Endothelial cell of umbilical vein (primary cell): ENCODE measurements around the gene PEG3. TPM values are rescaled to one million over a fixed set of nuclear protein-coding genes. Genes with fewer than 3 reads are reported as not detected.

ENCODE experiments used
- BruUV-seq: library from RNA; stranded (reverse); fragments of 400-500 nt; replicated peaks from 2 replicates; lab custom pipeline; 2021; lab: Mats Ljungman, UMichigan
- CTCF ChIA-PET: fragments of 300-600, 350-600 bp; sonication (Branson Sonifier 250); formaldehyde crosslinking; loops from one replicate; lab custom pipeline; 2021; ENCODE audit warnings: antibody characterized with exemption, inconsistent platforms; lab: Charles Lee
- POLR2A ChIA-PET: fragments of 300-600, 350-600 bp; sonication (Branson Sonifier 250); formaldehyde crosslinking; loops from one replicate; lab custom pipeline; 2021; ENCODE audit warnings: antibody characterized with exemption, inconsistent platforms; lab: Charles Lee
- DNase-seq: peaks from one replicate; pipeline ENCODE4 v3.0.0-alpha.2; 2011; ENCODE audit warnings: low read depth, low spot score
- FAIRE-seq: peaks from 2 replicates; lab custom pipeline; 2011; peaks lifted over from hg19 to GRCh38; lab: Jason Lieb, UNC
- H2AFZ ChIP-seq: 2 replicates; pipeline ENCODE4 v1.6.0; 2012; ENCODE audit warnings: low read depth, low read length, control low read depth, inconsistent platforms
- H3K27ac ChIP-seq: 2 replicates; pipeline ENCODE4 v1.5.1; 2011; ENCODE audit warnings: low read depth, mild to moderate bottlenecking, control low read depth, low read length, moderate library complexity; ENCODE audit not compliant: insufficient read depth
- H3K27me3 ChIP-seq, 2 experiments: 2 replicates each; pipeline versions ENCODE4 v1.6.0 to v1.6.1; 2011; ENCODE audit warnings: low read length in 2 of 2, mixed read lengths in 1 of 2; ENCODE audit not compliant: control insufficient read depth in 2 of 2, insufficient read depth in 2 of 2
- H3K36me3 ChIP-seq, 2 experiments: 2 replicates in 1 of 2; 3 replicates in 1 of 2; pipeline ENCODE4 v1.5.1; 2011; ENCODE audit warnings: low read length in 2 of 2, mild to moderate bottlenecking in 1 of 2, moderate library complexity in 1 of 2; ENCODE audit not compliant: control insufficient read depth in 2 of 2, insufficient read depth in 2 of 2; ENCODE audit errors: extremely low read depth in 1 of 2
- H3K4me1 ChIP-seq: 3 replicates; pipeline ENCODE4 v1.5.1; 2011; ENCODE audit warnings: mild to moderate bottlenecking, low read length; ENCODE audit not compliant: control insufficient read depth, insufficient read depth; ENCODE audit errors: extremely low read depth
- H3K4me2 ChIP-seq: 2 replicates; pipeline ENCODE4 v1.6.1; 2011; ENCODE audit warnings: low read length, control low read depth, mixed read lengths; ENCODE audit not compliant: insufficient read depth
- H3K4me3 ChIP-seq, 3 experiments: fragments of 200-600 bp in 1 of 3; sonication (generic), shearing (Covaris generic) in 1 of 3; replicated peaks in 1 of 3; 2 replicates each; pipeline ENCODE4 v1.5.1; 2011 to 2016; ENCODE audit warnings: control low read depth in 3 of 3, low read length in 3 of 3, mild to moderate bottlenecking in 2 of 3, inconsistent platforms in 1 of 3, low read depth in 1 of 3, moderate library complexity in 1 of 3; ENCODE audit not compliant: insufficient read depth in 1 of 3
- H3K79me2 ChIP-seq: 2 replicates; pipeline ENCODE4 v1.6.0; 2012; ENCODE audit warnings: low read length, inconsistent platforms; ENCODE audit not compliant: control insufficient read depth, insufficient read depth
- H3K9ac ChIP-seq: replicated peaks from 2 replicates; pipeline ENCODE3; 2011; ENCODE audit warnings: low read length, control low read depth; ENCODE audit not compliant: insufficient read depth; ENCODE audit errors: extremely low read depth
- H3K9me1 ChIP-seq: replicated peaks from 3 replicates; pipeline ENCODE4 v1.6.0; 2011; ENCODE audit warnings: mild to moderate bottlenecking, low read length; ENCODE audit not compliant: control insufficient read depth, insufficient read depth; ENCODE audit errors: extremely low read depth
- H3K9me3 ChIP-seq: replicated peaks from 2 replicates; pipeline ENCODE4 v1.5.1; 2012; ENCODE audit warnings: low read length, inconsistent platforms; ENCODE audit not compliant: control insufficient read depth, insufficient read depth
- H4K20me1 ChIP-seq: replicated peaks from 2 replicates; pipeline ENCODE3; 2011; ENCODE audit warnings: mild to moderate bottlenecking, low read length; ENCODE audit not compliant: control insufficient read depth, insufficient read depth; ENCODE audit errors: extremely low read depth
- EZH2 ChIP-seq: IDR thresholded peaks from 2 replicates; pipeline ENCODE4 v1.6.1; 2012; ENCODE audit warnings: borderline replicate concordance, low read depth, mild to moderate bottlenecking, moderate library complexity, low read length, inconsistent platforms; ENCODE audit not compliant: severe bottlenecking
- FOS ChIP-seq: IDR thresholded peaks from 2 replicates; pipeline ENCODE4 v1.6.1; 2011; ENCODE audit warnings: mild to moderate bottlenecking, low read length, moderate library complexity, borderline replicate concordance; ENCODE audit not compliant: insufficient read depth
- GATA2 ChIP-seq: IDR thresholded peaks from 2 replicates; pipeline ENCODE4 v1.7.0; 2011; ENCODE audit warnings: low read depth, mild to moderate bottlenecking, moderate library complexity, mixed read lengths, low read length; ENCODE audit not compliant: insufficient read length, insufficient read depth
- JUN ChIP-seq: IDR thresholded peaks from 2 replicates; pipeline ENCODE4 v1.6.1; 2011; ENCODE audit warnings: borderline replicate concordance, low read depth; ENCODE audit not compliant: insufficient read length, insufficient read depth
- MYC ChIP-seq: IDR thresholded peaks from one replicate; pipeline ENCODE4 v1.6.1; 2011; ENCODE audit warnings: mild to moderate bottlenecking, low read depth, low read length
- POLR2A ChIP-seq: IDR thresholded peaks from 2 replicates; pipeline ENCODE4 v1.6.1; 2012; ENCODE audit warnings: low read depth, mild to moderate bottlenecking, control low read depth, low read length
- POLR2AphosphoS5 ChIP-seq: IDR thresholded peaks from 2 replicates; pipeline ENCODE4 v1.6.1; 2012; ENCODE audit warnings: low read depth, mild to moderate bottlenecking, control low read depth, low read length, moderate library complexity; ENCODE audit not compliant: insufficient read depth
- dilution Hi-C: fragments of 300-500 bp; cut with MboI; formaldehyde crosslinking; loops from one replicate; pipeline ENCODE4 v1.15.0; 2019; ENCODE audit warnings: low sequenced_read_pairs; ENCODE audit not compliant: extremely low pct_ligation_motif_present
- intact Hi-C: fragments of 100-400 bp; cut with micrococcal nuclease; formaldehyde crosslinking; loops from one replicate; pipeline ENCODE4 v1.10.0; 2022
- polyA plus RNA-seq, 4 experiments: library from polyadenylated mRNA; depleted of rRNA in 3 of 4; stranded (reverse) in 3 of 4; unstranded in 1 of 4; fragments of >200 nt; gene quantifications; 2 replicates each; pipeline versions ENCODE4 v1.2.1 to v1.2.3, GENCODE V29; 2011 to 2012; ENCODE audit warnings: missing spikeins in 1 of 4
- total RNA-seq: library from RNA; stranded (reverse); gene quantifications from 2 replicates; pipeline ENCODE4 v1.2.3, GENCODE V29; 2021
- TF ChIP-seq, protein P1 (sequence below), 2 donors: IDR thresholded peaks; 1 replicate in 1 of 2; 2 replicates in 1 of 2; pipeline ENCODE4 v1.5.1; 2011; ENCODE audit warnings: low read length in 2 of 2, mild to moderate bottlenecking in 2 of 2, moderate library complexity in 2 of 2, control low read depth in 1 of 2, inconsistent platforms in 1 of 2, low read depth in 1 of 2; ENCODE audit not compliant: insufficient read depth in 1 of 2; ENCODE audit errors: extremely low read depth in 1 of 2
- TF ChIP-seq, protein P2 (sequence below): IDR thresholded peaks from 2 replicates; pipeline ENCODE4 v1.6.1; 2011; ENCODE audit not compliant: insufficient read depth, insufficient read length

Gene PEG3
- total and polyA plus RNA-seq, 2 donors (not counting 3 experiments of a cell fraction or from before 2014, with no cell fraction given), result 0.27 TPM; not detected in 1

DNA sequence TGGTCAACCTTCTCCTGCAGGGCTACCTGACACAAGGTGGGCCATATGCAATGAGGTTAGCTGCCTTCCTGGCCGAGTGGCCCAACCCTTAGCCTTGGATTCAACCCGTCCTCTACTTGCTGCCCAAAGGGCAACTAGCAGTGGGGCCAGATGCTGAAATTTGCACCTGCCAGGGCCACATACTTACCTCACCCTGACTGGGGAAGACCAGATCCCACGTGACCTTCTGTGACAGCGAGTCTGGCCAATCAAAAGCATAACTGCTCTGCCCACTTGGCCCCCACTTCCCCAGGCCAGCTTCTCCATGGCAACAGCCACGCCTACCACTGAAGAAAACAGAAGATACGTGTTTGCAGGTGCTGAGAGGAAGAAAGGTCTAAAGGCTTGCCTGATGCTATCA lies 10.9 kb downstream of the PEG3 start:
- no peaks in the 10 kb centered on the region for H3K27me3 ChIP-seq
- no peak for FAIRE-seq
- intact Hi-C loops, result no loop called here

More for the DNA sequence above, 10.9 kb downstream of the PEG3 start:
- Histone ChIP-seq H3K4me1 (no peaks in the 10 kb centered on the region), H3K27ac (no peak overlapping the region), H3K9me1 (no peaks in the 10 kb centered on the region), H3K36me3 (no peaks in the 10 kb centered on the region), H2AFZ (no peak overlapping the region), H3K9ac (no peak overlapping the region), H3K79me2 (no peaks in the 10 kb centered on the region), H3K4me3 (no peak overlapping the region), H3K9me3 (peaks cover 9% of the 10 kb centered on the region), H3K4me2 (no peak overlapping the region), H4K20me1 (no peaks in the 10 kb centered on the region)
- DNase-seq, result no peak
- no peak for TF ChIP-seq GATA2
- no peak for TF ChIP-seq EZH2
- TF ChIP-seq, protein P1, sequence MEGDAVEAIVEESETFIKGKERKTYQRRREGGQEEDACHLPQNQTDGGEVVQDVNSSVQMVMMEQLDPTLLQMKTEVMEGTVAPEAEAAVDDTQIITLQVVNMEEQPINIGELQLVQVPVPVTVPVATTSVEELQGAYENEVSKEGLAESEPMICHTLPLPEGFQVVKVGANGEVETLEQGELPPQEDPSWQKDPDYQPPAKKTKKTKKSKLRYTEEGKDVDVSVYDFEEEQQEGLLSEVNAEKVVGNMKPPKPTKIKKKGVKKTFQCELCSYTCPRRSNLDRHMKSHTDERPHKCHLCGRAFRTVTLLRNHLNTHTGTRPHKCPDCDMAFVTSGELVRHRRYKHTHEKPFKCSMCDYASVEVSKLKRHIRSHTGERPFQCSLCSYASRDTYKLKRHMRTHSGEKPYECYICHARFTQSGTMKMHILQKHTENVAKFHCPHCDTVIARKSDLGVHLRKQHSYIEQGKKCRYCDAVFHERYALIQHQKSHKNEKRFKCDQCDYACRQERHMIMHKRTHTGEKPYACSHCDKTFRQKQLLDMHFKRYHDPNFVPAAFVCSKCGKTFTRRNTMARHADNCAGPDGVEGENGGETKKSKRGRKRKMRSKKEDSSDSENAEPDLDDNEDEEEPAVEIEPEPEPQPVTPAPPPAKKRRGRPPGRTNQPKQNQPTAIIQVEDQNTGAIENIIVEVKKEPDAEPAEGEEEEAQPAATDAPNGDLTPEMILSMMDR (IDR thresholded peaks at IDR 0.05; ENCODE audit: extremely low read depth in 1 of 2, insufficient read depth in 1 of 2, low read depth in 1 of 2, low read length in 2 of 2), result no peak
- no peak for TF ChIP-seq FOS
- TF ChIP-seq POLR2AphosphoS5, result no peak
- TF ChIP-seq MYC, result no peak
- no peak for TF ChIP-seq POLR2A
- TF ChIP-seq JUN, result no peak
- TF ChIP-seq, protein P2, sequence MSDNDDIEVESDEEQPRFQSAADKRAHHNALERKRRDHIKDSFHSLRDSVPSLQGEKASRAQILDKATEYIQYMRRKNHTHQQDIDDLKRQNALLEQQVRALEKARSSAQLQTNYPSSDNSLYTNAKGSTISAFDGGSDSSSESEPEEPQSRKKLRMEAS, result no peak
- CTCF ChIA-PET, result no interaction called here
- dilution Hi-C loops, result no loop called here
- BruUV-seq, result no TSS peak
- POLR2A ChIA-PET, result no interaction called here
